Measurements from ENCODE around the gene ACSL5. TPM values are rescaled to one million over a fixed set of nuclear protein-coding genes. Genes with fewer than 3 reads are reported as not detected.
A peak's percentile ranks its signal among the peaks of the same experiment; 100 is the strongest.

ACSL5 gene
- total RNA-seq, 1 donor from 2014 or later, result 5.6 TPM

DNA sequence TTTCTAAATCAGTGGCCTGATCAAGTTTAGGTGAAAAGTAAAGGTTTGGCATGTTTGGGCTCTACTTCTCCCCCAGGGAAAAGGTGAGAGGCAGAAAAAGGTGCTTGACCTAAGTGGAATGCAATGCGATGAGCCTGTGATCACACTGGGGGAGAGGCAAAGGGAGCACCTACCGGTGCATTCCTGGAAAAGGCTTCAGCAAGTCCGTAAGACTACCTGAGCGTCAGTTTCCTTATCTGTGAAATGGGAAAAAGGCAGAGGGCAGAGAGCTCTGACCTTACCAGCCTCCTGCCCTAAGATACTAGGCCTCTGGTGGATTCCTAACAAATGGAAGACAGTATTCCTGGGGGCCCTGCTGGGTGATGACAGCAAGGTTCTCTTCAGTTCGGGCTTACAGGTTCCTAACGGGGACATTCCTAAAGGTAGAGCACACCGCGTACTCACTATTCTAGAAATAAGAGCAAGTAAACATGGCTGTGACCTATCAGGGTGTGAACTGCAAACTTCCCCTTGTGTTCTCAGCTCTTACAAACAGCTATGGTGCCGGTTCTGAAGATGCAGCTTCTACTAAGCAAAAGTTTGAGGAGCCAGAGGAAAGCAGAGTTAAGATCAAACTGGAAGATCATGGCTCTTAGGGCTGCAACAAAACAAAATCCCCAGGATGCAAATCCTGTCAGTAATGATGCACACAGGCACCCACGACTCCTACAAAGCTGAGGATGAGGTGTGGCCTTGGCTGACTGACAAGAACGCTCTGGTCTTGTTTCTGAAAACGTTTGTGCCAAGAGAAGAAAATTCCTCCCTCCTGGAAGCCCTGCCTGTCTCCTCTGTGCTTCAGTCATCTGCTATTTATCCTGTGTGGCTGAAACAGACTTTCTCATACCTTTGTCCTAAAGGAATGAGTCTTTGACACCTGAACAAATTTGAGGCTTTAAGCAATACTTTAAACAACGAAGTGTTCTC lies 13.3 kb upstream of the ACSL5 start:
- peak overlapping the region; percentile 91 for H3K27ac ChIP-seq (replicated peaks)
- intact Hi-C loops (cut with micrococcal nuclease), result no loop called here
- no peak for TF ChIP-seq CTCF (IDR thresholded peaks at IDR 0.05; ENCODE audit: borderline replicate concordance)
- peak; percentile 73 for DNase-seq
- H3K27me3 ChIP-seq (ENCODE audit: low read depth), result no peaks in the 10 kb centered on the region
- H3K36me3 ChIP-seq, result no peaks in the 10 kb centered on the region
- no peaks in the 10 kb centered on the region for H3K9me3 ChIP-seq (replicated peaks)
- no peak overlapping the region for H3K4me3 ChIP-seq
- peaks cover 67% of the 10 kb centered on the region for H3K4me1 ChIP-seq

DNA sequence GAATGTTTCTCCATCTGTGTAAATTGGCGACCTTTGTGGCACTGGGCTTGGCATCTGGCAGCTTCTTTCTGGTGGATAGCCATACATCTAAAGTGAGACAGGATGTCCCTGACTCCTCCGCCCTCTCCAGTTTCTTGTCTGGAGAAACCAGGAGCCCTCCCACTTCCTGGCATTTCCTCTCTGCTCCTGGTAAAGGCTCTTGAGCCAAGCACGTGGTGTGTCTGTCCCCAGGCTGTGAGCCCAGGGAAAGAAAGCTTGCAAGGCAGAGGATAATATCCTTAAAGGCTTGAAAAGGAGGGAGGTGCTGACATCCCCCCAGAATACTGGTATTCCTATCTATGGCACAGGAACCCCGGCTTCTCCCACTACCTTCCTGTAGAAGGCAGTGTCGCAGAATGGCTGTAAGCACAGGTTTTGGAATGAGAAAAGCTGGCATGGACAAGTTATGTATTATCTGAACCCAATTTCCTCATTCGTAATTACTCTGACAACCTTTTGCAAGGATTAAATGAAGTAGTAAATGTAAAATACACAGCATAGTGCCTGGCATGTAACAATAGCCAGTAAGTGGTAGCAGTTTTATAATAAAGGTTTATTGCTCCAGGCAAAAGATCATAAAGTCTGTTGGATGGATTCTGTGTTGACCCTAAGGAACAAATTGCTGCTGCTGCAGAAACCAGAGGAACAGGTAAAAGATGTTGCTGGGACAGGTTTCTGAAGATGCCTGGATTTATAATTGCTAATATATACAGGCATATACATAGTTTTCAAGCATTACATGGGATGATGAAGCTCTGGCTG lies 11.8 kb upstream of the ACSL5 start:
- peaks cover 81% of the 10 kb centered on the region for H3K4me1 ChIP-seq
- no peaks in the 10 kb centered on the region for H3K9me3 ChIP-seq (replicated peaks)
- H3K36me3 ChIP-seq, result no peaks in the 10 kb centered on the region
- DNase-seq, result peak; percentile 53
- no peaks in the 10 kb centered on the region for H3K27me3 ChIP-seq (ENCODE audit: low read depth)
- no peak for TF ChIP-seq CTCF (IDR thresholded peaks at IDR 0.05; ENCODE audit: borderline replicate concordance)
- intact Hi-C loops (cut with micrococcal nuclease), result no loop called here
- H3K4me3 ChIP-seq, result peak overlapping the region; percentile 2
- H3K27ac ChIP-seq (replicated peaks), result peak overlapping the region; percentile 91

DNA sequence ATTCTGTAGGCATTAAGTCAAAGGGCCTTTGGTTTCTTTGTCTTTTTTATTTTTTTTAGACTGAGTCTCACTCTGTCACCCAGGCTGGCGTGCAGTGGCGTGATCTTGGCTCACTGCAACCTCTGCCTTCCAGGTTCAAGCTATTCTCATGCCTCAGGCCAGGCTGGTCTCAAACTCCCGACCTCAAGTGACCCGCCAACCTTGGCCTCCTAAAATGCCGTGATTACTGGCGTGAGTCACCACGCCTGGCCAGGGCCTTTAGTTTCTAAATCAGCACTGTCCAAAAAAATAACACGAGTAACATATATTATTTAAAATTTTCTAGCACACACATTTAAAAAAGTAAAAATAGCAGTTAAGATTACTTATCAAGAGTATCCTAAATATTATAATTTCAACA lies 11.1 kb upstream of the ACSL5 start:
- Histone ChIP-seq H3K27ac (replicated peaks) (peak overlapping the region; percentile 91), H3K36me3 (no peaks in the 10 kb centered on the region), H3K9me3 (replicated peaks) (no peaks in the 10 kb centered on the region), H3K27me3 (ENCODE audit: low read depth) (no peaks in the 10 kb centered on the region), H3K4me1 (peaks cover 78% of the 10 kb centered on the region), H3K4me3 (no peak overlapping the region)
- intact Hi-C loops (cut with micrococcal nuclease), result no loop called here
- TF ChIP-seq CTCF (IDR thresholded peaks at IDR 0.05; ENCODE audit: borderline replicate concordance), result no peak
- peak; percentile 71 for DNase-seq

- Histone ChIP-seq H3K27ac (replicated peaks) (peak overlapping the region; percentile 91), H3K4me3 (no peak overlapping the region), H3K36me3 (no peaks in the 10 kb centered on the region), H3K4me1 (peaks cover 78% of the 10 kb centered on the region), H3K27me3 (ENCODE audit: low read depth) (no peaks in the 10 kb centered on the region), H3K9me3 (replicated peaks) (no peaks in the 10 kb centered on the region)
- intact Hi-C loops (cut with micrococcal nuclease), result no loop called here
- TF ChIP-seq CTCF (IDR thresholded peaks at IDR 0.05; ENCODE audit: borderline replicate concordance), result no peak
- no peak for DNase-seq
These were observed 9.9 kb upstream of the ACSL5 start for GRCh38 chr10:112363696-112364688.
